B cell (primary cell): ENCODE measurements around the gene BRIP1. TPM values are rescaled to one million over a fixed set of nuclear protein-coding genes. Genes with fewer than 3 reads are reported as not detected.

Experiments
- ATAC-seq: fragments of 200-7000 bp; cut with Tn5 transposase; one replicate; pipeline ENCODE4 v1.10.0; 2021; ENCODE audit warnings: low read depth, mild to moderate bottlenecking, moderate number of reproducible peaks, moderate library complexity
- CTCF ChIA-PET: fragments of 350-600 bp; sonication (Branson Sonifier 250); formaldehyde crosslinking; loops from one replicate; lab custom pipeline; 2021; ENCODE audit warnings: antibody characterized with exemption, inconsistent platforms; lab: Charles Lee
- POLR2A ChIA-PET: fragments of 350-600 bp; sonication (Branson Sonifier 250); formaldehyde crosslinking; loops from one replicate; lab custom pipeline; 2021; ENCODE audit warnings: antibody characterized with exemption; lab: Charles Lee
- DNase-seq: peaks from one replicate; pipeline ENCODE4 v3.0.0; 2013
- H2AFZ ChIP-seq: 2 replicates; pipeline ENCODE4 v1.6.1; 2012; ENCODE audit warnings: mild to moderate bottlenecking, low read depth, low read length; ENCODE audit not compliant: insufficient read depth, poor library complexity, severe bottlenecking
- H3K27ac ChIP-seq, 2 donors: 1 replicate in 1 of 2; 2 replicates in 1 of 2; pipeline ENCODE4 v1.5.1; 2012 to 2013; ENCODE audit warnings: low read length in 2 of 2, mild to moderate bottlenecking in 2 of 2, moderate library complexity in 1 of 2
- H3K27me3 ChIP-seq, 4 experiments: fragments of 200-600 bp in 1 of 4; sonication (generic) in 1 of 4; replicated peaks in 1 of 4; 1 replicate in 2 of 4; 2 replicates in 2 of 4; pipeline versions ENCODE4 v1.6.1 to v1.7.0; 2013 to 2016; ENCODE audit warnings: low read length in 3 of 4, mild to moderate bottlenecking in 2 of 4, mixed read lengths in 1 of 4, moderate library complexity in 1 of 4; ENCODE audit not compliant: insufficient read depth in 4 of 4, control insufficient read depth in 3 of 4; ENCODE audit errors: control extremely low read depth in 1 of 4
- H3K36me3 ChIP-seq, 2 experiments: replicated peaks in 1 of 2; 1 replicate in 1 of 2; 2 replicates in 1 of 2; pipeline versions ENCODE4 v1.6.1 to v1.7.1; 2013; ENCODE audit warnings: low read length in 1 of 2; ENCODE audit not compliant: insufficient read depth in 2 of 2, control insufficient read depth in 1 of 2; ENCODE audit errors: control extremely low read depth in 1 of 2, extremely low read depth in 1 of 2
- H3K4me1 ChIP-seq, 2 donors: fragments of 200-600 bp in 1 of 2; sonication (generic) in 1 of 2; 1 replicate in 1 of 2; 2 replicates in 1 of 2; pipeline versions ENCODE4 v1.5.1 to v1.6.1; 2013 to 2017; ENCODE audit warnings: low read length in 2 of 2; ENCODE audit not compliant: control insufficient read depth in 2 of 2, insufficient read depth in 2 of 2
- H3K4me2 ChIP-seq: replicated peaks from 2 replicates; pipeline ENCODE3; 2012; ENCODE audit warnings: mild to moderate bottlenecking, low read depth, low read length; ENCODE audit not compliant: poor library complexity, severe bottlenecking
- H3K4me3 ChIP-seq, 5 experiments: fragments of 200-600 bp in 1 of 5; sonication (generic) in 1 of 5; 1 replicate in 3 of 5; 2 replicates in 2 of 5; pipeline versions ENCODE4 v1.5.1 to v1.7.0; 2011 to 2016; ENCODE audit warnings: low read length in 4 of 5, mild to moderate bottlenecking in 4 of 5, low read depth in 2 of 5, control low read depth in 1 of 5, moderate library complexity in 1 of 5; ENCODE audit not compliant: insufficient read depth in 1 of 5; ENCODE audit errors: control extremely low read depth in 1 of 5, extremely low read depth in 1 of 5
- H3K79me2 ChIP-seq: fragments of 200-600 bp; sonication (generic); one replicate; pipeline ENCODE4 v1.6.0; 2016; ENCODE audit warnings: low read length; ENCODE audit not compliant: control insufficient read depth, insufficient read depth
- H3K9ac ChIP-seq: fragments of 200-600 bp; sonication (generic); 2 replicates; pipeline ENCODE4 v1.6.1; 2017; ENCODE audit warnings: mild to moderate bottlenecking, low read length, moderate library complexity
- H3K9me3 ChIP-seq, 3 donors: one replicate each; pipeline versions ENCODE4 v1.6.1 to v1.7.1; 2013; ENCODE audit warnings: low read length in 2 of 3; ENCODE audit not compliant: control insufficient read depth in 2 of 3, insufficient read depth in 1 of 3; ENCODE audit errors: control extremely low read depth in 1 of 3
- H4K20me1 ChIP-seq: 2 replicates; pipeline ENCODE4 v1.6.0; 2012; ENCODE audit warnings: mild to moderate bottlenecking, low read length; ENCODE audit not compliant: insufficient read depth, control insufficient read depth, poor library complexity, severe bottlenecking
- H3K27ac Mint-ChIP-seq: one replicate; pipeline ENCODE4 v1.8.0; 2021; ENCODE audit warnings: mixed read lengths
- H3K27me3 Mint-ChIP-seq: one replicate; pipeline ENCODE4 v1.8.0; 2021; ENCODE audit warnings: mixed read lengths
- H3K4me1 Mint-ChIP-seq: one replicate; pipeline ENCODE4 v1.8.0; 2021; ENCODE audit warnings: mixed read lengths
- H3K4me3 Mint-ChIP-seq: one replicate; pipeline ENCODE4 v1.8.0; 2021; ENCODE audit warnings: mixed read lengths
- H3K9me3 Mint-ChIP-seq: one replicate; pipeline ENCODE4 v1.8.0; 2022; ENCODE audit warnings: mixed read lengths; ENCODE audit not compliant: insufficient read depth
- EZH2 ChIP-seq: IDR thresholded peaks from 2 replicates; pipeline ENCODE4 v1.6.1; 2012; ENCODE audit warnings: borderline replicate concordance, low read depth, mild to moderate bottlenecking, moderate library complexity, low read length; ENCODE audit not compliant: insufficient read depth, poor library complexity, severe bottlenecking
- WGBS: methylation state at CpG from one replicate; pipeline ENCODE4 v1.1.5; 2013; ENCODE audit warnings: missing lambda C conversion rate; ENCODE audit not compliant: insufficient coverage; 5-methylcytosine and 5-hydroxymethylcytosine counted together
- intact Hi-C: fragments of 100-400 bp; cut with micrococcal nuclease; formaldehyde crosslinking; loops from one replicate; pipeline ENCODE4 v1.10.0; 2022
- polyA plus RNA-seq: library from polyadenylated mRNA; depleted of rRNA; stranded (reverse); fragments of >200 nt; gene quantifications from 2 replicates; pipeline ENCODE4 v1.2.3, GENCODE V29; 2012
- total RNA-seq, 2 donors: library from RNA; stranded (reverse); fragments of 120-200 nt in 1 of 2; gene quantifications; 1 replicate in 1 of 2; 2 replicates in 1 of 2; pipeline versions ENCODE4 v1.2.3 to v1.2.4, GENCODE V29; 2013 to 2022
- TF ChIP-seq, protein P1 (sequence below): fragments of 200-600 bp; IDR thresholded peaks from one replicate; pipeline ENCODE4 v1.8.0; 2022; ENCODE audit warnings: antibody characterized with exemption, mild to moderate bottlenecking

BRIP1 gene
- total and polyA plus RNA-seq, 2 donors (not counting 1 experiment from before 2014, with no cell fraction given) = 0.89 to 2.4 TPM

DNA sequence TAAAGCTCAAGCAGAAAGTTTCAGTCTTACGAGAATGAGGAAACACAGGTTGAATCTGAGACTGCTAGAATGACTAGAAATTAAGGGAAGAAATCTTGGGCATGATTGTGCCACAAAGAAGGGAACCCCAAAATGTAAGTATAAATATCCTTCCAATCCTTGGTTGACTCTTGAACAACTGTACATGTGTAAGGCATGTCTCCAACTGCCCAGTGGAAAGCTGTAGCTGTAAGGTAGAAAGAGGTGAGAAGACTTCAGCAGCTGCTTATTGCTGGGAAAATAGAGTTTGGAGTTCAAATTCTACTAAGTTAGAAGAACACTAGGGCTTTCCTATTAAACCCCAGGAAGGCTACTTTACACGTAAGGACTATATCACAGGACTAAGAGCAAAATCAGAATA is 212.6 kb downstream of the BRIP1 start:
- H3K4me2 ChIP-seq = no peak overlapping the region
- no peak for DNase-seq
- H3K4me1 ChIP-seq = no peaks in the 10 kb centered on the region
- POLR2A ChIA-PET = interaction anchor here (0.7 kb wide), 1 partner anchor 527 kb away, joined by 7 read pairs; no protein-coding TSS in a partner anchor
- H3K27ac Mint-ChIP-seq = no peak overlapping the region
- H2AFZ ChIP-seq = no peak overlapping the region
- no peaks in the 10 kb centered on the region for H4K20me1 ChIP-seq
- intact Hi-C loops = no loop called here
- TF ChIP-seq, protein P1, sequence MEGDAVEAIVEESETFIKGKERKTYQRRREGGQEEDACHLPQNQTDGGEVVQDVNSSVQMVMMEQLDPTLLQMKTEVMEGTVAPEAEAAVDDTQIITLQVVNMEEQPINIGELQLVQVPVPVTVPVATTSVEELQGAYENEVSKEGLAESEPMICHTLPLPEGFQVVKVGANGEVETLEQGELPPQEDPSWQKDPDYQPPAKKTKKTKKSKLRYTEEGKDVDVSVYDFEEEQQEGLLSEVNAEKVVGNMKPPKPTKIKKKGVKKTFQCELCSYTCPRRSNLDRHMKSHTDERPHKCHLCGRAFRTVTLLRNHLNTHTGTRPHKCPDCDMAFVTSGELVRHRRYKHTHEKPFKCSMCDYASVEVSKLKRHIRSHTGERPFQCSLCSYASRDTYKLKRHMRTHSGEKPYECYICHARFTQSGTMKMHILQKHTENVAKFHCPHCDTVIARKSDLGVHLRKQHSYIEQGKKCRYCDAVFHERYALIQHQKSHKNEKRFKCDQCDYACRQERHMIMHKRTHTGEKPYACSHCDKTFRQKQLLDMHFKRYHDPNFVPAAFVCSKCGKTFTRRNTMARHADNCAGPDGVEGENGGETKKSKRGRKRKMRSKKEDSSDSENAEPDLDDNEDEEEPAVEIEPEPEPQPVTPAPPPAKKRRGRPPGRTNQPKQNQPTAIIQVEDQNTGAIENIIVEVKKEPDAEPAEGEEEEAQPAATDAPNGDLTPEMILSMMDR = no peak
- no peak overlapping the region for H3K4me3 ChIP-seq
- no peak for ATAC-seq
- no peaks in the 10 kb centered on the region for H3K36me3 ChIP-seq
- 75% methylated on average over 2 of the region's 2 CpGs for WGBS
- no peak overlapping the region for H3K27ac ChIP-seq
- H3K27me3 Mint-ChIP-seq = peaks cover 12% of the 10 kb centered on the region
- H3K9ac ChIP-seq = no peak overlapping the region
- no peaks in the 10 kb centered on the region for H3K4me1 Mint-ChIP-seq
- H3K9me3 Mint-ChIP-seq = peaks cover 20% of the 10 kb centered on the region
- peaks cover 7 to 22% (median 14%) of the 10 kb centered on the region in 3 donors for H3K9me3 ChIP-seq
- H3K27me3 ChIP-seq = no peaks in the 10 kb centered on the region
- H3K79me2 ChIP-seq = no peaks in the 10 kb centered on the region
- CTCF ChIA-PET = no interaction called here
- H3K4me3 Mint-ChIP-seq = no peak overlapping the region

DNA sequence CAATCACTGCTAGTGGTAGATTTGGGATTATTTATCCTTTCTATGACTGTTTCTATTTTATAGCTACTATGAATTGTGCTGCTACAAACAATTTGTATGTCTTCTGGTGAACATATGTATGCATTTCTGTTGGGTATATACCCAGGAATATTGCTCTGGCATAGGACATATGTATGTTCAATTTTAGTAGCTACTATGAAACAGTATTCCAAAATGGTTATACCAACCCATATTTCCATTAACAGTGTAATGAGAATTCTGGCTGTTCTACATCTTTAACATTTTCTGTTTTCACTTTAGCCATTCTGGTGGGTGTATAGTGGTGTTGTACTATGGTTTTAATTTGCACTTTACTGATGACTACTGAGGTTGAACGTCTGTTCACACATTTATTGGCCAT is 214.7 kb downstream of the BRIP1 start:
- ATAC-seq (no peak), DNase-seq (no peak)
- no peak overlapping the region for H3K27ac ChIP-seq
- H3K4me3 ChIP-seq = no peak overlapping the region
- H3K79me2 ChIP-seq = no peaks in the 10 kb centered on the region
- Mint-ChIP-seq H3K4me3 (no peak overlapping the region), H3K9me3 (peaks cover 12% of the 10 kb centered on the region), H3K4me1 (no peaks in the 10 kb centered on the region), H3K27ac (no peak overlapping the region), H3K27me3 (peaks cover 12% of the 10 kb centered on the region)
- intact Hi-C loops = no loop called here
- peaks cover under 1 to 22% (median 14%) of the 10 kb centered on the region in 3 donors for H3K9me3 ChIP-seq
- ChIA-PET POLR2A (no interaction called here), CTCF (no interaction called here)
- no CpG with 5 or more reads among the region's 1 CpG for WGBS
- H3K4me1 ChIP-seq = no peaks in the 10 kb centered on the region
- H4K20me1 ChIP-seq = no peaks in the 10 kb centered on the region
- H3K27me3 ChIP-seq = no peaks in the 10 kb centered on the region
- no peaks in the 10 kb centered on the region for H3K36me3 ChIP-seq
- TF ChIP-seq, protein P1 = no peak
- no peak for TF ChIP-seq EZH2
- H3K4me2 ChIP-seq = no peak overlapping the region
- no peak overlapping the region for H3K9ac ChIP-seq
- H2AFZ ChIP-seq = no peak overlapping the region
